Type B pancreatic cell (in vitro differentiated cells): ENCODE results near the gene RPS6KL1. TPM values are rescaled to one million over a fixed set of nuclear protein-coding genes. Genes with fewer than 3 reads are reported as not detected.

ENCODE experiments used
- DNase-seq: peaks from one replicate; pipeline ENCODE4 v3.0.0; 2021; ENCODE audit warnings: mixed read lengths; ENCODE audit not compliant: unreplicated experiment; ENCODE audit errors: extremely low spot score
- H3K27ac Mint-ChIP-seq: 2 replicates; pipeline ENCODE4 v1.8.0; 2021; ENCODE audit warnings: mild to moderate bottlenecking, mixed read lengths
- H3K27me3 Mint-ChIP-seq: 2 replicates; pipeline ENCODE4 v1.8.0; 2021; ENCODE audit warnings: mixed read lengths
- H3K36me3 Mint-ChIP-seq: 2 replicates; pipeline ENCODE4 v1.8.0; 2021; ENCODE audit warnings: mixed read lengths
- H3K4me1 Mint-ChIP-seq: one replicate; pipeline ENCODE4 v1.8.0; 2021; ENCODE audit warnings: mixed read lengths; ENCODE audit not compliant: unreplicated experiment
- H3K4me3 Mint-ChIP-seq: 2 replicates; pipeline ENCODE4 v1.8.0; 2021; ENCODE audit warnings: mild to moderate bottlenecking, mixed read lengths
- H3K9me3 Mint-ChIP-seq: 2 replicates; pipeline ENCODE4 v1.8.0; 2021; ENCODE audit warnings: mixed read lengths
- total RNA-seq: library from RNA; stranded (reverse); gene quantifications from 2 replicates; pipeline ENCODE4 v1.2.1, GENCODE V29; 2021; ENCODE audit warnings: low replicate concordance
- TF ChIP-seq, protein P1 (sequence below): fragments of 200-600 bp; sonication (generic); conservative IDR thresholded peaks from 2 replicates; pipeline ENCODE4 v1.5.0; 2021; ENCODE audit warnings: antibody characterized with exemption, mild to moderate bottlenecking

The RPS6KL1 gene
- total RNA-seq, 1 donor from 2014 or later = 7.5 TPM

DNA sequence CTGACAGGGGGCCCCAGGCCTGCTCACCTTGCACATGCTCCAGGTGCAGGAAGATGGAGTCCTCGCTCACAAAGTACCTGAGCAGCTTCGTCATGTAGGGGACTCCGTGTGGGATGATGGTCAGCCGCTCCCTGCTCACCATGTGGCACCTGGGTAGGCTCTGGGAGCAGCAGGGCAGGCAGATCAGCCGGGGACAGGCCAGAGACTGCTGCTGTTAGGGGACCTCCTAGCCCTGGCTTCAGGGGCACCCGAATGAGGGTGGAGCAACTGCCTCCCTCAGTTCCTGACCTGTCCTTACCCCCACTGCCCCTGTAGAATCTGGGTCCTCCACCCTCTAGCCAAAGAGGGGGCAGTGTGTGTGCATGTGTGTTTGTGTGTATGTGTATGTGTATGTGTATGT is 11.8 kb downstream of the RPS6KL1 start:
- DNase-seq = no peak
- Mint-ChIP-seq H3K4me1 (peaks cover 11% of the 10 kb centered on the region), H3K36me3 (no peaks in the 10 kb centered on the region), H3K9me3 (no peaks in the 10 kb centered on the region), H3K27me3 (no peaks in the 10 kb centered on the region), H3K4me3 (no peak overlapping the region), H3K27ac (no peak overlapping the region)
- TF ChIP-seq, protein P1, sequence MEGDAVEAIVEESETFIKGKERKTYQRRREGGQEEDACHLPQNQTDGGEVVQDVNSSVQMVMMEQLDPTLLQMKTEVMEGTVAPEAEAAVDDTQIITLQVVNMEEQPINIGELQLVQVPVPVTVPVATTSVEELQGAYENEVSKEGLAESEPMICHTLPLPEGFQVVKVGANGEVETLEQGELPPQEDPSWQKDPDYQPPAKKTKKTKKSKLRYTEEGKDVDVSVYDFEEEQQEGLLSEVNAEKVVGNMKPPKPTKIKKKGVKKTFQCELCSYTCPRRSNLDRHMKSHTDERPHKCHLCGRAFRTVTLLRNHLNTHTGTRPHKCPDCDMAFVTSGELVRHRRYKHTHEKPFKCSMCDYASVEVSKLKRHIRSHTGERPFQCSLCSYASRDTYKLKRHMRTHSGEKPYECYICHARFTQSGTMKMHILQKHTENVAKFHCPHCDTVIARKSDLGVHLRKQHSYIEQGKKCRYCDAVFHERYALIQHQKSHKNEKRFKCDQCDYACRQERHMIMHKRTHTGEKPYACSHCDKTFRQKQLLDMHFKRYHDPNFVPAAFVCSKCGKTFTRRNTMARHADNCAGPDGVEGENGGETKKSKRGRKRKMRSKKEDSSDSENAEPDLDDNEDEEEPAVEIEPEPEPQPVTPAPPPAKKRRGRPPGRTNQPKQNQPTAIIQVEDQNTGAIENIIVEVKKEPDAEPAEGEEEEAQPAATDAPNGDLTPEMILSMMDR = no peak

DNA sequence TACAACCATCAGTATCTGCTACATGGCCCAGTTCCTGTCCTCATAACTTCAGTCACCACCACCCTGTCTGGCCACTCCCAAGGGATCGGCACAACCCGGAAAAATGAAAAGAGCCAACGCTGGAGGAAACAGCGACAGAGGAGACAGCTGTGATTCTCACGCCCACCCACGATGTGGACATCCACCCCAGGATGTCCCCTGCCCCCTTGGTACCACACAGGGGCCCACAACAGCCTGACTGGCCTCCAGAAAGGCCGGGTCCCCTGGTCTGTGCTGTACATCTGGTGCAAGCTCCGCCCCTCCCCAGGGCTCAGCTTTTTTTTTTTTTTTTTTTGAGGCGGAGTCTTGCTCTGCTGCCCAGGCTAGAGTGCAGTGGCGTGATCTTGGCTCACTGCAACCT is 12.5 kb downstream of the RPS6KL1 start:
- no peaks in the 10 kb centered on the region for H3K27me3 Mint-ChIP-seq
- DNase-seq = no peak
- H3K4me3 Mint-ChIP-seq = no peak overlapping the region
- peaks cover 8% of the 10 kb centered on the region for H3K4me1 Mint-ChIP-seq
- no peaks in the 10 kb centered on the region for H3K9me3 Mint-ChIP-seq
- H3K36me3 Mint-ChIP-seq = no peaks in the 10 kb centered on the region
- no peak overlapping the region for H3K27ac Mint-ChIP-seq
- TF ChIP-seq, protein P1 = no peak

DNA sequence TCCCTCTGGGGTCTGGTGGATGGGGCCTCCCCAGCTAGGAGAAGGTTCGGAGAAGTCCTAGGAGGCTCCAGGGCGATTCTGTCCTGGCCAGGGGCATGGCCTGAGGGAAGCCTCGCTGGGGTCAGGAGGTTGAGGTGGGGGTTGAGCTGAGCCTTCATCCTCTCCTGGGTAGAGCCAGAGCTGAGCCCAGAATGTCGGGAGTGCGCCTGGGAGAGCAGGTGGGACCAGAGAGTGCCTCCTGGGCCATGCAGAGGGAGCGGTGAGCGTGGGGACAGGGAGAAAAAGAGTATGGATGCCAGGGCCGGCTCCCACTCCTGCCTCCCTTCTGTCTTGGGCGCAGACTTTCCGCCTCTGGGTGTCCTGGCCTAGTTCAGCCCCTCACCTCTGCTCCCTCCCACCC is 13.1 kb downstream of the RPS6KL1 start:
- H3K27ac Mint-ChIP-seq = no peak overlapping the region
- no peaks in the 10 kb centered on the region for H3K9me3 Mint-ChIP-seq
- TF ChIP-seq, protein P1 = no peak
- H3K36me3 Mint-ChIP-seq = no peaks in the 10 kb centered on the region
- no peak for DNase-seq
- no peaks in the 10 kb centered on the region for H3K27me3 Mint-ChIP-seq
- peaks cover 8% of the 10 kb centered on the region for H3K4me1 Mint-ChIP-seq
- no peak overlapping the region for H3K4me3 Mint-ChIP-seq

DNA sequence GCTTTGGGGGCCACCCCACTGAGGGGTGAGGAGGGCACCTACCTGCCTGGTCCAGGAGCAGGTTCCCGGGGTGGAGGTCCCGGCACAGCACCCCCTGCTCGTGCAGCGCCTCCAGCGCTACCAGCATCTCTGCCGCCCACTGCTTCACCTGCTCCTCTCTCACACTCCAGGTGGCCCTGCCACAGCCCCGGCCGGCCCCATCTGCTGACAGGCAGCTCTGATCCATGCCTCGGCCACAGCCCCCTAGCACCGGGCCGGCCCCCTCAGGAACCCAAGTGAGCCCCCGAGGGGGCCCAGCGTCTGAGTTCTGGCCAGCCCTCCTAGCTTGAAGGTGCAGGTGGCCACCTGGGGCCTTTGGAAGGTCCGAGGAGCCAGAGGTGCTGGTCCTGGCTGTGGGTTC is 13.6 kb downstream of the RPS6KL1 start:
- no peak overlapping the region for H3K4me3 Mint-ChIP-seq
- peaks cover 8% of the 10 kb centered on the region for H3K4me1 Mint-ChIP-seq
- DNase-seq = no peak
- no peaks in the 10 kb centered on the region for H3K27me3 Mint-ChIP-seq
- TF ChIP-seq, protein P1 = no peak
- H3K36me3 Mint-ChIP-seq = no peaks in the 10 kb centered on the region
- no peak overlapping the region for H3K27ac Mint-ChIP-seq
- H3K9me3 Mint-ChIP-seq = no peaks in the 10 kb centered on the region

DNA sequence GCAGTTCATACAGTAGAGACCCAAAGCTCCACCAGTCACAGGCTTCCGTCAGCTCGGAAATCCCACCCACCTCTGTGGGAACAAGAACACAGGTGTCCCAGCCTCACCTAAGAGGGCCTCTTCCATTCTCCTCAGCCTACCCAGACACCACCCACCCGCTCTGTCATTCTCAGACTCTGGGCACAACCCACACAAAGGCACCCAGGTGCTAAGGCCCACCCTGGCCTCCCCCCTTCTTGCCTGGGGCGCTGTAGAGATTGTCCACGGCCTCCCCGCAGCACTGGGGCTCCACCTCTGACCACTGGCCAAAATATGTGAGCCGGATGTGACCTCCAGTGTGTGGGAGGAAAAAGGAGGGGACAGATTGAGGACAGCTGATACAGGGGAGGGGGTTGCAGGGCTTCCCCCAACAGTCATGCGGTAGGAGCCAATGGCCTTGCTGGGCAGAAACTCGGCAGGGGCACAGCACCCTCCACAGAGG is 14.2 kb downstream of the RPS6KL1 start:
- Mint-ChIP-seq H3K9me3 (no peaks in the 10 kb centered on the region), H3K27ac (peak overlapping the region; percentile 39), H3K4me3 (no peak overlapping the region), H3K4me1 (peaks cover 4% of the 10 kb centered on the region), H3K27me3 (no peaks in the 10 kb centered on the region), H3K36me3 (peaks cover 3% of the 10 kb centered on the region)
- TF ChIP-seq, protein P1 = no peak
- DNase-seq = no peak

DNA sequence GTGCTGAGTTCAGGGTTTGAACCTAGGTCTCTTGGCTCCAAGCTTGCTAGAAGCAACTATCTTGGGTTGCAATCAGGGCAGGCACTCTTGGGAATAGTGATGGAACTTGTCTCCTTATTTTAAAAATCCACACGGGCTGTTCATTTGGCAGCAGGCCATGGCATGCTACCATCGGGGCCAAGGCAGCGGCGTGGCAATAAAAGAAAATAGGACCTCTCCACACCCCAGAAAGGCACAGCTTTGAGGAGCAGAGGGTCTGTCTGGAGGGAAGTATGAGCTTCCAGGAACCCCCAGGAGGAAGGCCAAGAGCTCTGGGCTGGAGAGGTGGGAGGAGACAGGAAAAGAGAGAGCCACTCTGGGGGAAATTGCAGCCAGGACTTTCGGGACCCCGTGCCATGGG is 15.3 kb downstream of the RPS6KL1 start:
- peaks cover 4% of the 10 kb centered on the region for H3K4me1 Mint-ChIP-seq
- TF ChIP-seq, protein P1 = no peak
- H3K9me3 Mint-ChIP-seq = no peaks in the 10 kb centered on the region
- no peak overlapping the region for H3K4me3 Mint-ChIP-seq
- H3K27me3 Mint-ChIP-seq = no peaks in the 10 kb centered on the region
- no peak for DNase-seq
- H3K27ac Mint-ChIP-seq = no peak overlapping the region
- peaks cover 5% of the 10 kb centered on the region for H3K36me3 Mint-ChIP-seq
